CD4-positive, alpha-beta T cell (primary cell): Measurements from ENCODE around the gene NR2F1. TPM values are rescaled to one million over a fixed set of nuclear protein-coding genes. Genes with fewer than 3 reads are reported as not detected.
"Not testable (repeated sequence)": the region's sequence is repeated elsewhere in the genome, so short reads cannot be mapped to it uniquely, and the experiment has no call there.

Experiments used
- ATAC-seq: fragments of 200-7000 bp; cut with Tn5 transposase; one replicate; pipeline ENCODE4 v1.10.0; 2022; ENCODE audit warnings: mild to moderate bottlenecking; ENCODE audit not compliant: poor library complexity
- CTCF ChIA-PET: fragments of 350-600 bp; sonication (Branson Sonifier 250); formaldehyde crosslinking; loops from one replicate; lab custom pipeline; 2021; ENCODE audit warnings: antibody characterized with exemption, inconsistent platforms; lab: Charles Lee
- POLR2A ChIA-PET: fragments of 350-600 bp; sonication (Branson Sonifier 250); formaldehyde crosslinking; loops from one replicate; lab custom pipeline; 2021; ENCODE audit warnings: antibody characterized with exemption, inconsistent platforms; lab: Charles Lee
- DNase-seq, 14 experiments: peaks; one replicate each; pipeline ENCODE4 v3.0.0-alpha.2; 2013 to 2020; ENCODE audit warnings: mixed read lengths in 2 of 14
- H3K27ac ChIP-seq, 2 donors: one replicate each; pipeline versions ENCODE4 v1.5.1 to v1.7.0; 2013; ENCODE audit warnings: low read length in 2 of 2, low read depth in 1 of 2, mild to moderate bottlenecking in 1 of 2
- H3K27me3 ChIP-seq, 2 experiments: 1 replicate in 1 of 2; 2 replicates in 1 of 2; pipeline versions ENCODE4 v1.6.1 to v1.7.0; 2013; ENCODE audit warnings: low read length in 2 of 2, control low read depth in 1 of 2, mild to moderate bottlenecking in 1 of 2, moderate library complexity in 1 of 2; ENCODE audit not compliant: insufficient read depth in 2 of 2, control insufficient read depth in 1 of 2
- H3K36me3 ChIP-seq: one replicate; pipeline ENCODE4 v1.6.1; 2013; ENCODE audit warnings: low read length, control low read depth; ENCODE audit not compliant: insufficient read depth
- H3K4me1 ChIP-seq: one replicate; pipeline ENCODE4 v1.6.1; 2013; ENCODE audit warnings: low read length, control low read depth; ENCODE audit not compliant: insufficient read depth
- H3K4me3 ChIP-seq: one replicate; pipeline ENCODE4 v1.5.1; 2013; ENCODE audit warnings: mild to moderate bottlenecking, low read length, moderate library complexity
- H3K9me3 ChIP-seq, 2 experiments: 1 replicate in 1 of 2; 2 replicates in 1 of 2; pipeline versions ENCODE4 v1.6.1 to v1.7.0; 2013; ENCODE audit warnings: low read length in 2 of 2, mild to moderate bottlenecking in 2 of 2, control low read depth in 1 of 2, moderate library complexity in 1 of 2; ENCODE audit not compliant: control insufficient read depth in 1 of 2, insufficient read depth in 1 of 2
- H3K27ac Mint-ChIP-seq: one replicate; pipeline ENCODE4 v1.8.0; 2020; ENCODE audit warnings: mixed read lengths
- H3K27me3 Mint-ChIP-seq: one replicate; pipeline ENCODE4 v1.8.0; 2021; ENCODE audit warnings: mixed read lengths
- H3K36me3 Mint-ChIP-seq: one replicate; pipeline ENCODE4 v1.8.0; 2021; ENCODE audit warnings: low read depth, mixed read lengths
- H3K4me1 Mint-ChIP-seq: one replicate; pipeline ENCODE4 v1.8.0; 2021; ENCODE audit warnings: low read depth, mixed read lengths
- H3K4me3 Mint-ChIP-seq: one replicate; pipeline ENCODE4 v1.8.0; 2020; ENCODE audit warnings: mild to moderate bottlenecking, mixed read lengths
- H3K9me3 Mint-ChIP-seq: one replicate; pipeline ENCODE4 v1.8.0; 2020; ENCODE audit warnings: mixed read lengths
- CTCF ChIP-seq: fragments of 200-600 bp; IDR thresholded peaks from one replicate; pipeline ENCODE4 v1.8.0; 2022; ENCODE audit warnings: antibody characterized with exemption, mild to moderate bottlenecking
- intact Hi-C, 2 experiments: fragments of 100-400 bp; cut with DNase I in 1 of 2; cut with micrococcal nuclease in 1 of 2; formaldehyde crosslinking; loops; one replicate each; pipeline versions ENCODE4 v1.15.1 to v1.9.0; 2023 to 2025; cut with DNase I, micrococcal nuclease
- polyA plus RNA-seq, 2 donors: library from polyadenylated mRNA; unstranded; fragments of 120-200 nt; gene quantifications; one replicate each; pipeline ENCODE4 v1.2.1, GENCODE V29; 2013
- total RNA-seq, 174 experiments: library from RNA in 2 of 174; stranded (reverse) in 2 of 174; gene quantifications; one replicate each; pipeline ENCODE4 v1.2.3 and lab custom pipeline; 2021 to 2026

Gene NR2F1
- total RNA-seq: not detected
- not detected for polyA plus RNA-seq (2013, experiment 1 of 2)
- 0.29 TPM for polyA plus RNA-seq (2013, experiment 2 of 2)
- total RNA-seq (lab: John Stamatoyannopoulos, UW): 0 to 0.40 (median 0) reads per million in 172 experiments

- H3K36me3 Mint-ChIP-seq: no peaks in the 10 kb centered on the region
- peaks cover 36% of the 10 kb centered on the region for H3K4me1 Mint-ChIP-seq
- peaks cover 0 to 49% of the 10 kb centered on the region in 2 experiments for H3K9me3 ChIP-seq
- ChIA-PET POLR2A (interaction anchor here (0.6 to 0.8 kb wide), 2 partner anchors 10 to 943 kb away, joined by 3 to 4 read pairs; no protein-coding TSS in a partner anchor), CTCF (interaction anchor here (0.7 kb wide), 2 partner anchors 219 to 524 kb away, joined by 3 read pairs; no protein-coding TSS in a partner anchor)
- ATAC-seq (no peak), DNase-seq (peak in 1 of 14 experiments; percentile 31)
- no peak within 1 kb of the TSS for H3K4me3 Mint-ChIP-seq
- no peak within 1 kb of the TSS for H3K4me3 ChIP-seq
- peaks cover 70 to 81% of the 10 kb centered on the region in 2 experiments for H3K27me3 ChIP-seq
- H3K27ac Mint-ChIP-seq: no peak within 1 kb of the TSS
- H3K36me3 ChIP-seq: no peaks in the 10 kb centered on the region
- no peaks in the 10 kb centered on the region for H3K9me3 Mint-ChIP-seq
- TF ChIP-seq CTCF: no peak
- intact Hi-C loops: loop anchor here (5.0 kb wide), 2 partner anchors 34 to 1154 kb away; no protein-coding TSS in a partner anchor
- no peak within 1 kb of the TSS for H3K27ac ChIP-seq
- H3K27me3 Mint-ChIP-seq: peaks cover 55% of the 10 kb centered on the region
- H3K4me1 ChIP-seq: peaks cover 62% of the 10 kb centered on the region
Observed at GRCh38 chr5:93582677-93583438, at the start of gene NR2F1. Gene NR2F1, plus strand, starts transcription at chr5:93583222. Its CDS starts 1,802 bp downstream, at chr5:93585024.

GRCh38 chr5:93545872-93546271, 37.1 kb upstream of the NR2F1 start:
- no peaks in the 10 kb centered on the region for H3K36me3 ChIP-seq
- ChIA-PET POLR2A (no interaction called here), CTCF (no interaction called here)
- H3K27ac ChIP-seq: no peak overlapping the region
- peaks cover 0 to 3% of the 10 kb centered on the region in 2 experiments for H3K9me3 ChIP-seq
- no peak overlapping the region for H3K4me3 Mint-ChIP-seq
- no peak overlapping the region for H3K27ac Mint-ChIP-seq
- no peaks in the 10 kb centered on the region for H3K4me1 ChIP-seq
- no peak overlapping the region for H3K4me3 ChIP-seq
- intact Hi-C loops: no loop called here
- H3K4me1 Mint-ChIP-seq: no peaks in the 10 kb centered on the region
- H3K27me3 ChIP-seq: peaks cover 0 to 5% of the 10 kb centered on the region in 2 experiments
- peaks cover 3% of the 10 kb centered on the region for H3K9me3 Mint-ChIP-seq
- no peak for ATAC-seq
- no peaks in the 10 kb centered on the region for H3K36me3 Mint-ChIP-seq
- DNase-seq: no peak
- H3K27me3 Mint-ChIP-seq: peaks cover 55% of the 10 kb centered on the region
- no peak for TF ChIP-seq CTCF

GRCh38 chr5:93549594-93549993, 33.4 kb upstream of the NR2F1 start:
- H3K4me3 ChIP-seq, H3K27me3 ChIP-seq, H3K4me3 Mint-ChIP-seq, H3K4me1 Mint-ChIP-seq, H3K36me3 ChIP-seq, intact Hi-C loops, H3K27ac Mint-ChIP-seq, H3K4me1 ChIP-seq, H3K9me3 ChIP-seq, ATAC-seq, H3K36me3 Mint-ChIP-seq, POLR2A ChIA-PET, DNase-seq, CTCF ChIA-PET, H3K9me3 Mint-ChIP-seq, H3K27ac ChIP-seq: not testable (repeated sequence)
- H3K27me3 Mint-ChIP-seq: peaks cover 54% of the 10 kb centered on the region
